Kidney (tissue), 14 donors: Measurements from ENCODE around the gene PSMB11. TPM values are rescaled to one million over a fixed set of nuclear protein-coding genes. Genes with fewer than 3 reads are reported as not detected.

Experiments used
- DNase-seq, 5 donors: peaks; one replicate each; pipeline ENCODE4 v3.0.0-alpha.2; 2013 to 2020
- FAIRE-seq: peaks from 2 replicates; lab custom pipeline; 2012; peaks lifted over from hg19 to GRCh38; lab: Jason Lieb, UNC
- H3K27ac ChIP-seq, 2 donors: one replicate each; pipeline ENCODE4 v1.7.0; 2013; ENCODE audit warnings: low read depth in 2 of 2, low read length in 2 of 2, inconsistent platforms in 1 of 2
- H3K27me3 ChIP-seq: one replicate; pipeline ENCODE4 v1.7.1; 2013; ENCODE audit warnings: low read length, inconsistent platforms; ENCODE audit not compliant: control insufficient read depth, insufficient read depth
- H3K36me3 ChIP-seq, 3 donors: one replicate each; pipeline versions ENCODE4 v1.7.0 to v1.7.1; 2013; ENCODE audit warnings: low read length in 3 of 3, control low read depth in 1 of 3, inconsistent platforms in 1 of 3; ENCODE audit not compliant: insufficient read depth in 3 of 3, control insufficient read depth in 2 of 3
- H3K4me1 ChIP-seq, 3 donors: one replicate each; pipeline versions ENCODE4 v1.7.0 to v1.7.1; 2013; ENCODE audit warnings: low read length in 3 of 3, inconsistent platforms in 1 of 3, low read depth in 1 of 3; ENCODE audit not compliant: control insufficient read depth in 2 of 3, insufficient read depth in 2 of 3
- H3K4me3 ChIP-seq, 3 donors: one replicate each; pipeline versions ENCODE4 v1.7.0 to v1.8.1; 2013; ENCODE audit warnings: low read length in 3 of 3, control low read depth in 1 of 3, inconsistent platforms in 1 of 3
- H3K9ac ChIP-seq, 3 donors: one replicate each; pipeline versions ENCODE4 v1.7.0 to v1.7.1; 2013; ENCODE audit warnings: low read length in 3 of 3, control low read depth in 1 of 3, inconsistent platforms in 1 of 3
- H3K9me3 ChIP-seq, 3 donors: one replicate each; pipeline versions ENCODE4 v1.7.0 to v1.7.1; 2013; ENCODE audit warnings: low read length in 3 of 3, control low read depth in 1 of 3, inconsistent platforms in 1 of 3; ENCODE audit not compliant: control insufficient read depth in 2 of 3, insufficient read depth in 1 of 3
- CTCF ChIP-seq: IDR thresholded peaks from 3 replicates; pipeline ENCODE4 v1.5.1; 2012; ENCODE audit warnings: mild to moderate bottlenecking, moderate library complexity, borderline replicate concordance; ENCODE audit not compliant: insufficient read depth; ENCODE audit errors: extremely low read depth
- intact Hi-C: fragments of 100-400 bp; cut with DNase I; formaldehyde crosslinking; loops from one replicate; pipeline ENCODE4 v1.11.1; 2022
- polyA plus RNA-seq: library from polyadenylated mRNA; stranded (reverse); fragments of 350-450 nt; fragmentation: Illumina TruSeq; extraction: RNeasy Lipid Tissue Mini Kit (QIAGEN cat#74804); gene quantifications from one replicate; pipeline ENCODE4 v1.2.3, GENCODE V29; 2014; ENCODE audit warnings: low read depth, low replicate concordance; ENCODE audit not compliant: insufficient read depth
- total RNA-seq: library from RNA; stranded (reverse); fragmentation: NEBNext Ultra II Directional; extraction: Animal tissue kit (Norgen Biotek cat#: 25700); gene quantifications from one replicate; pipeline ENCODE4 v1.2.1, GENCODE V29; 2021
- donor health status: control.
- donor health status: control.
- donor health status: control.
- donor health status: control.
- donor health status: control.
- donor health status: DM: yes; HTN: yes; CAD: no.
- donor health status: Normal renal cell carcinoma (clear cell type).

PSMB11 gene
- total and polyA plus RNA-seq, 2 donors from 2014 or later, result not detected

GRCh38 chr14:23005451-23006187 is 36.4 kb upstream of the PSMB11 start:
- peak overlapping the region; percentile 89 to 95 (median 93) for H3K4me3 ChIP-seq
- H3K27ac ChIP-seq, result no peak overlapping the region
- TF ChIP-seq CTCF, result no peak
- intact Hi-C loops, result no loop called here
- no peak for DNase-seq
- no peaks in the 10 kb centered on the region for H3K36me3 ChIP-seq
- H3K27me3 ChIP-seq, result no peaks in the 10 kb centered on the region
- H3K9me3 ChIP-seq, result no peaks in the 10 kb centered on the region
- H3K4me1 ChIP-seq, result peaks cover 2 to 11% (median 3%) of the 10 kb centered on the region in 3 donors
- H3K9ac ChIP-seq, result no peak overlapping the region
- FAIRE-seq, result no peak

GRCh38 chr14:23006188-23006534 is 35.9 kb upstream of the PSMB11 start:
- DNase-seq (no peak), FAIRE-seq (no peak)
- intact Hi-C loops, result no loop called here
- no peak for TF ChIP-seq CTCF
- no peaks in the 10 kb centered on the region for H3K9me3 ChIP-seq
- peak overlapping the region; percentile 95 to 99 for H3K27ac ChIP-seq
- no peaks in the 10 kb centered on the region for H3K36me3 ChIP-seq
- H3K27me3 ChIP-seq, result no peaks in the 10 kb centered on the region
- H3K9ac ChIP-seq, result peak overlapping the region; percentile 84 to 93 (median 93)
- peaks cover 2 to 11% (median 3%) of the 10 kb centered on the region in 3 donors for H3K4me1 ChIP-seq
- H3K4me3 ChIP-seq, result peak overlapping the region; percentile 89 to 95 (median 93)

- peak; percentile 71 for FAIRE-seq
- no peak for TF ChIP-seq CTCF
- H3K27me3 ChIP-seq, result no peaks in the 10 kb centered on the region
These were observed 35.2 kb upstream of the PSMB11 start for GRCh38 chr14:23006544-23007419.

More at GRCh38 chr14:23006544-23007419, 35.2 kb upstream of the PSMB11 start:
- intact Hi-C loops, result no loop called here
- peak; percentile 98 to 99 (median 99) for DNase-seq
- Histone ChIP-seq H3K9me3 (no peaks in the 10 kb centered on the region), H3K4me1 (peaks cover 2 to 11% (median 3%) of the 10 kb centered on the region in 3 donors), H3K27ac (peak overlapping the region; percentile 95 to 99), H3K4me3 (peak overlapping the region; percentile 89 to 95 (median 93)), H3K36me3 (no peaks in the 10 kb centered on the region), H3K9ac (peak overlapping the region; percentile 84 to 93 (median 93))
